Activated CD4-positive, alpha-beta memory T cell treated with anti-CD3 and anti-CD28 coated beads, Interleukin-2, amount 10 ng/mL, durations not matched to agents 7 days and 5 days (primary cell): ENCODE results near the gene CDC20B. TPM values are rescaled to one million over a fixed set of nuclear protein-coding genes. Genes with fewer than 3 reads are reported as not detected.

Source experiments
- CTCF ChIA-PET: fragments of 350-600 bp; sonication (Branson Sonifier 250); formaldehyde crosslinking; loops from one replicate; lab custom pipeline; 2021; ENCODE audit warnings: antibody characterized with exemption, inconsistent platforms; lab: Charles Lee
- POLR2A ChIA-PET: fragments of 350-600 bp; sonication (Branson Sonifier 250); formaldehyde crosslinking; loops from one replicate; lab custom pipeline; 2021; ENCODE audit warnings: antibody characterized with exemption; lab: Charles Lee
- DNase-seq: peaks from one replicate; pipeline ENCODE4 v3.0.0-alpha.2; 2020
- H3K27ac Mint-ChIP-seq: one replicate; pipeline ENCODE4 v1.8.0; 2021; ENCODE audit warnings: mild to moderate bottlenecking, mixed read lengths
- H3K27me3 Mint-ChIP-seq: one replicate; pipeline ENCODE4 v1.8.0; 2021; ENCODE audit warnings: mixed read lengths
- H3K36me3 Mint-ChIP-seq: one replicate; pipeline ENCODE4 v1.8.0; 2021; ENCODE audit warnings: low read depth, mixed read lengths
- H3K4me1 Mint-ChIP-seq: one replicate; pipeline ENCODE4 v1.8.0; 2021; ENCODE audit warnings: mixed read lengths
- H3K4me3 Mint-ChIP-seq: one replicate; pipeline ENCODE4 v1.8.0; 2021; ENCODE audit warnings: mild to moderate bottlenecking, mixed read lengths
- H3K9me3 Mint-ChIP-seq: one replicate; pipeline ENCODE4 v1.8.0; 2021; ENCODE audit warnings: mixed read lengths
- total RNA-seq, 2 experiments: library from RNA; stranded (reverse); gene quantifications; one replicate each; pipeline ENCODE4 v1.2.3, GENCODE V29; 2021

Gene CDC20B
- total RNA-seq, 2 experiments from 2014 or later = 0.13 to 0.18 TPM

- peaks cover 72% of the 10 kb centered on the region for H3K27me3 Mint-ChIP-seq
- H3K36me3 Mint-ChIP-seq = no peaks in the 10 kb centered on the region
- no peaks in the 10 kb centered on the region for H3K9me3 Mint-ChIP-seq
- no peak overlapping the region for H3K4me3 Mint-ChIP-seq
- no peak overlapping the region for H3K27ac Mint-ChIP-seq
- H3K4me1 Mint-ChIP-seq = peaks cover 22% of the 10 kb centered on the region
- DNase-seq = no peak
- POLR2A ChIA-PET = no interaction called here
- CTCF ChIA-PET = no interaction called here
Measured at GRCh38 chr5:55180016-55180415, 7.0 kb upstream of the CDC20B start.

- ChIA-PET POLR2A (interaction anchor here (0.6 to 1.3 kb wide), 2 partner anchors 24 to 624 kb away, joined by 3 read pairs; no protein-coding TSS in a partner anchor), CTCF (interaction anchor here (1.0 to 1.5 kb wide), 4 partner anchors 9 to 120 kb away, joined by 4 read pairs; no protein-coding TSS in a partner anchor)
- Mint-ChIP-seq H3K27ac (no peak overlapping the region), H3K4me1 (peaks cover 38% of the 10 kb centered on the region), H3K9me3 (no peaks in the 10 kb centered on the region), H3K36me3 (no peaks in the 10 kb centered on the region), H3K27me3 (peaks cover 81% of the 10 kb centered on the region), H3K4me3 (no peak overlapping the region)
- no peak for DNase-seq
Measured at GRCh38 chr5:55177078-55177477, 4.1 kb upstream of the CDC20B start.

DNA sequence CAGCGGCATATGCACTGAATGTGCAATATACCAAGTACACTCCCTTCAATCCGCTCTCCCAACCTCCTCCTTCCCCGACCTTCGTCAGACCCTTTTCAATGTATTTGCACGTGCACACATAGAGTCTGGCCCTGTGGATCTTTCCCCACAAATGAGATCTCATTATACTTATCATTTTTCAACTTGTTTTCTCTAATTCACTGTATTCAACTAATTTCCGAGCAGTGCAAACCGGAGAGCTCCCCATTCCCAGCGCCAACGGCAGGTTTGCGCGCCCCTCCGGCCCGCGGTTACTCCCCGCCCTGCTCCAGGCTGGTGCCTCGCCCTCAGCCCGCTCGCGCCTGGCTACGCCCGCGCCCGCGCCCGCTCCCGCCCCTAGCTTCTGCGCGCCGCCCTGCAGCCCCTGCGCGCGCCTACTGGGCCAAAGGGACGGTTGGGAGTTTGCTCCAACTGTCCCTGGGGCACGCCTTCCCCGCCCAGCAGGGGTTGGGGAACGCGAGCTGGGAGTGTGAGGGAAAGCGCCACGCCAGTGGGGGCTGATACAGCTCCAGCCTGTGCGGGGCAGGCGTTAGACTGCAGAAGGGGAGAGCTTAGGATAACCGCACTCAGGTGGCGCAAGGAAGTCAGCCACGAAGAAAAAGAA, 3.3 kb upstream of the CDC20B start:
- ChIA-PET POLR2A (interaction anchor here (0.6 to 1.3 kb wide), 2 partner anchors 24 to 836 kb away, joined by 3 read pairs; no protein-coding TSS in a partner anchor), CTCF (interaction anchor here (0.8 to 2.0 kb wide), 11 partner anchors 9 to 273 kb away, joined by 3 to 7 read pairs (median 4); partner anchors contain the start of genes CCNO and DHX29)
- Mint-ChIP-seq H3K36me3 (no peaks in the 10 kb centered on the region), H3K9me3 (no peaks in the 10 kb centered on the region), H3K4me1 (peaks cover 39% of the 10 kb centered on the region), H3K4me3 (peak overlapping the region; percentile 33), H3K27me3 (peaks cover 77% of the 10 kb centered on the region), H3K27ac (no peak overlapping the region)
- DNase-seq = peak; percentile 30

DNA sequence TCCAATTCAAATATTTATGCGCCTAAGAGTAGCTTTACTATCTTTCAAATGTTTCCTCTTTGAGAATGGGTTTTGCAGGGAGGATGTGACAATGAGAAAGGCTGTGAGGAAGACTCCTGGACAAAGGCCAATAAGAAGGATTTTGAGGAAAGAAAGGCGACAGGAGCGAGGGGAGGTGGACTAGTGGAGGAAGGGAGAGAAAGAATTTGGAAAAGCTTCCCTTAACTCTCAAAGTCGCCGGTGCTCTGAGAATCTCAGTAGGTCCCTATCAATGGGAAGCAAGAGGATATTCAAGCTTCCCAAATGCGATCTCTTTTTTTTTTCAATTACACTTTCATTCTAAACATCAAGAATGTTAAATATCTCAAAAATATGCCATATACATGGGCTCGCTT, 2.8 kb upstream of the CDC20B start:
- POLR2A ChIA-PET = interaction anchor here (0.6 to 1.3 kb wide), 2 partner anchors 25 to 837 kb away, joined by 3 read pairs; no protein-coding TSS in a partner anchor
- peaks cover 73% of the 10 kb centered on the region for H3K27me3 Mint-ChIP-seq
- H3K4me1 Mint-ChIP-seq = peaks cover 39% of the 10 kb centered on the region
- H3K4me3 Mint-ChIP-seq = peak overlapping the region; percentile 48
- CTCF ChIA-PET = interaction anchor here (0.8 to 2.0 kb wide), 10 partner anchors 9 to 272 kb away, joined by 3 to 7 read pairs (median 4); partner anchors contain the start of genes CCNO and DHX29
- H3K9me3 Mint-ChIP-seq = no peaks in the 10 kb centered on the region
- no peak overlapping the region for H3K27ac Mint-ChIP-seq
- DNase-seq = no peak
- no peaks in the 10 kb centered on the region for H3K36me3 Mint-ChIP-seq

DNA sequence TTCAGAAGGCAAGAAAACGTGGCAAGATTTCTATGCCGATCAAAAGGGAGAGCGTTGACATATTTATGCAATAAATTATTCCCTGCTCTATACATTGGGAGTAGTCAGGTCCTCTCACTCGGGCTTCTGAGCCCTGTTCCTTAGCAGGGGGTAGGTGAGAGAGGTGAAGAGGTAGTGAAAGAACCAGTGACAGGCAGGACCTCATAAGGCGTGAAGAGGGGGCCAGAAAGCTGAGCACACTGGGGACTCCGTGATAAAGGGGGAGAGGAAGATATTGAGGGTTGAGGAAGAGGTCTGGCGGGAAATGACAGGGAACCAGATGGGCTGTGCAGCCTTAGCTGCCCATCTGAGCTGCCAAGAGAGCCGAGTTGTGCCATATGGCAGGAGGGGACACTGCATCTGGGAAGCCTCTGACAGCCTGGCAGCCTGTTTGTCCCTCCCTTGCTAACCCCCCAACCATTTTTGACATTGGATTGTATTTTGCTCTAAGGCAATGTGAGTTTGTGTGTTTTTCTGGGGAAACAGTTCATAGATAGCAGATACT, 782 bp upstream of the CDC20B start:
- H3K4me1 Mint-ChIP-seq = peaks cover 39% of the 10 kb centered on the region
- DNase-seq = no peak
- H3K4me3 Mint-ChIP-seq = peak overlapping the region; percentile 72
- ChIA-PET POLR2A (no interaction called here), CTCF (interaction anchor here (1.0 to 2.6 kb wide), 2 partner anchors 133 to 267 kb away, joined by 3 to 15 read pairs; partner anchors contain the start of genes DHX29 and MTREX)
- H3K27ac Mint-ChIP-seq = no peak overlapping the region
- H3K9me3 Mint-ChIP-seq = no peaks in the 10 kb centered on the region
- H3K36me3 Mint-ChIP-seq = no peaks in the 10 kb centered on the region
- H3K27me3 Mint-ChIP-seq = peaks cover 69% of the 10 kb centered on the region

- ChIA-PET POLR2A (no interaction called here), CTCF (interaction anchor here (0.6 to 2.6 kb wide), 16 partner anchors 9 to 1179 kb away, joined by 3 to 15 read pairs (median 4); partner anchors contain the start of genes CCNO, DHX29, GPX8 and MTREX)
- peak; percentile 73 for DNase-seq
- Mint-ChIP-seq H3K27ac (no peak overlapping the region), H3K36me3 (no peaks in the 10 kb centered on the region), H3K4me3 (peak overlapping the region; percentile 77), H3K9me3 (no peaks in the 10 kb centered on the region), H3K27me3 (peaks cover 71% of the 10 kb centered on the region), H3K4me1 (peaks cover 35% of the 10 kb centered on the region)
Measured at GRCh38 chr5:55172051-55172899, 702 bp downstream of the CDC20B start.

DNA sequence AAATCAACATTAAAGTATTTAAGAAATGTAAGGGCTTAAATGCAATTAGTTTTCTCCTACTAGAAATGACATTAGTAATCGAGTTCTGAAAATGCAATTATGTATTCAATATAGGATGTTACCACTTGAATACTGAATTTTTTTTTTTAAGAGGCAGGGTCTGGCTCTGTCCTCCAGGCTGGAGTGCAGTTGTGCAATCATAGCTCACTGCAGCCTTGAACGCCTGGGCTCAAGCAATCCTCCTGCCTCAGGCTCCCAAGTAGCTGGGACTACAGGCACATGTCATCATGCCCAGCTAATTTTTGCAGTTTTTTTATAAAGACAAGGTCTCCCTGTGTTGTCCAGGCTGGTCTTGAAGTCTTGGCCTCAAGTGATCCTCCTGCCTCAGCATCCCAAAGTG, 1.5 kb downstream of the CDC20B start:
- Mint-ChIP-seq H3K9me3 (no peaks in the 10 kb centered on the region), H3K4me3 (no peak overlapping the region), H3K4me1 (peaks cover 29% of the 10 kb centered on the region), H3K36me3 (no peaks in the 10 kb centered on the region), H3K27me3 (peaks cover 69% of the 10 kb centered on the region), H3K27ac (no peak overlapping the region)
- ChIA-PET CTCF (interaction anchor here (0.6 to 2.6 kb wide), 13 partner anchors 8 to 1180 kb away, joined by 3 to 15 read pairs (median 4); partner anchors contain the start of genes CCNO, DHX29, GPX8 and MTREX), POLR2A (no interaction called here)
- DNase-seq = no peak

GRCh38 chr5:55162666-55163065, 10.3 kb downstream of the CDC20B start:
- no peaks in the 10 kb centered on the region for H3K36me3 Mint-ChIP-seq
- H3K4me1 Mint-ChIP-seq = no peaks in the 10 kb centered on the region
- ChIA-PET POLR2A (interaction anchor here (1.1 kb wide), 1 partner anchor 248 kb away, joined by 3 read pairs; no protein-coding TSS in a partner anchor), CTCF (interaction anchor here (0.6 to 2.6 kb wide), 5 partner anchors 9 to 256 kb away, joined by 3 to 23 read pairs (median 6); no protein-coding TSS in a partner anchor)
- no peak overlapping the region for H3K4me3 Mint-ChIP-seq
- no peaks in the 10 kb centered on the region for H3K9me3 Mint-ChIP-seq
- H3K27me3 Mint-ChIP-seq = peaks cover 61% of the 10 kb centered on the region
- DNase-seq = no peak
- no peak overlapping the region for H3K27ac Mint-ChIP-seq

GRCh38 chr5:55160493-55161209, 12.3 kb downstream of the CDC20B start:
- ChIA-PET CTCF (interaction anchor here (0.9 to 2.7 kb wide), 21 partner anchors 8 to 644 kb away, joined by 3 to 104 read pairs (median 5); no protein-coding TSS in a partner anchor), POLR2A (interaction anchor here (1.2 kb wide), 1 partner anchor 256 kb away, joined by 3 read pairs; no protein-coding TSS in a partner anchor)
- Mint-ChIP-seq H3K4me1 (no peaks in the 10 kb centered on the region), H3K4me3 (no peak overlapping the region), H3K9me3 (no peaks in the 10 kb centered on the region), H3K27ac (no peak overlapping the region), H3K27me3 (peaks cover 56% of the 10 kb centered on the region), H3K36me3 (no peaks in the 10 kb centered on the region)
- DNase-seq = no peak

GRCh38 chr5:55159763-55160492, 13.0 kb downstream of the CDC20B start, which contains the start of gene GPX8:
GPX8 (plus strand) TSS chr5:55160171; CDS start chr5:55160193, 22 bp downstream.
- Mint-ChIP-seq H3K4me3 (no peak within 1 kb of the TSS), H3K36me3 (no peaks in the 10 kb centered on the region)
- POLR2A ChIA-PET = interaction anchor here (0.8 to 1.3 kb wide), 5 partner anchors 216 to 415 kb away, joined by 3 to 6 read pairs (median 3); no protein-coding TSS in a partner anchor

DNA sequence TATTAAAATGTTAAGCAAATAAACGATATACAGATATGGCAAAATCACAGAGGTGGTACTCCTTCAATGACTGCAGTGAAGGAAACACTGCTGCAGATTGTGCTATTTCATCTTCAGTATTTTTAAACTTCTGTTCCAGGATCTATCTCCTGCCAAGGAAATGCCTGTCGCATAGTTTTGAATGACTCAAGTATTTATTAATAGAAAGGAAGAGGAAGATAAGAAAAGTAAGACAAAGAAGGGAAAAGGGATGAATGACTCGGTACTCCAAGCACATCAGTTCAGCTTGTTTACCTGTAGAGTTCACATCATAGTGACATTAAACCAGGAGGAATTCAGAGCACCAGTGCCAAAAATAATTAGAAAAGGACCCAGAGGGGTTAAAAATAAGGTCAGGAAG, 18.1 kb downstream of the CDC20B start:
- no peak overlapping the region for H3K4me3 Mint-ChIP-seq
- CTCF ChIA-PET = interaction anchor here (1.6 kb wide), 1 partner anchor 249 kb away, joined by 4 read pairs; no protein-coding TSS in a partner anchor
- POLR2A ChIA-PET = no interaction called here
- no peaks in the 10 kb centered on the region for H3K9me3 Mint-ChIP-seq
- no peaks in the 10 kb centered on the region for H3K4me1 Mint-ChIP-seq
- no peaks in the 10 kb centered on the region for H3K36me3 Mint-ChIP-seq
- no peak for DNase-seq
- H3K27me3 Mint-ChIP-seq = peaks cover 55% of the 10 kb centered on the region
- H3K27ac Mint-ChIP-seq = no peak overlapping the region

More at GRCh38 chr5:55159763-55160492, 13.0 kb downstream of the CDC20B start, which contains the start of gene GPX8:
- peaks cover 53% of the 10 kb centered on the region for H3K27me3 Mint-ChIP-seq
- no peak within 1 kb of the TSS for H3K27ac Mint-ChIP-seq
- no peaks in the 10 kb centered on the region for H3K4me1 Mint-ChIP-seq
- peak; percentile 28 for DNase-seq
- CTCF ChIA-PET = interaction anchor here (0.7 to 2.7 kb wide), 26 partner anchors 8 to 644 kb away, joined by 3 to 104 read pairs (median 4); partner anchors contain the start of gene SNX18
- no peaks in the 10 kb centered on the region for H3K9me3 Mint-ChIP-seq
